GM21737 (cell line): ENCODE data around the gene TRIM65.
"Not testable (repeated sequence)": the region's sequence is repeated elsewhere in the genome, so short reads cannot be mapped to it uniquely, and the experiment has no call there.

Experiments used
- ATAC-seq: cut with Tn5 transposase; IDR thresholded peaks from one replicate; pipeline ENCODE4 v1.9.1; 2021; ENCODE audit warnings: mild to moderate bottlenecking, moderate library complexity; ENCODE audit not compliant: unreplicated experiment

Gene TRIM65

GRCh38 chr17:75854881-75855309 lies 41.9 kb downstream of the TRIM65 start:
- peak; percentile 1 for ATAC-seq

DNA sequence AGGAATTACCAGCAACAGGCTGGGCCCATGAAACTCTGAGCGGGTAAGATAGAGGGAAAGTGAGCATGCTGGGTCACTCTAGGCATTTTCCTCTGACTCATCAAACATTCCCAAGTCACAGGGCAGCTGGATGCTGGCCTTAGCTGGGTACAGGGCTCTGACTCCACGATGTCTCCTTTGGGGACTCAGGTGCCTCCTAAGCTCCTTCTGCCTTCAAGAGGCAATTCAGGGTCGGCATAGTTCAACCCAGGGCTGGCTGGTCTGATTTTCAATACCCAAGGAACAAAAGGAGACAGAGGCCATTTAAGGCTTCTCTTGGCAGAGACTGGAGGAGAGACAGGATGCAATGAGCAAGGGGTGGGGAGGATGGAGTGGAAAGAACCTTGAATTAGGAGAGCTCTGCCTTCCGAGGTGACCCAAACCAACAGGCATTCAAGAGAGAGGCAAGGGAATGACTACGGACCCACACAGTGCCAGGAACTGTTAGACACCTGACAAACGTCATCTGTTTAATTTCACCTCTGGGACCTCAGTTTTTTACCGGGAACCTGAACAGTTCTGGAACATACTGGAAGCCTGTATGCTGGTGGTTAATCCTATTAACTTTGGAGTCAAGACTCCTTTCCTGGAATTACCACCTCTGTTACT lies 42.5 kb downstream of the TRIM65 start:
- no peak for ATAC-seq

DNA sequence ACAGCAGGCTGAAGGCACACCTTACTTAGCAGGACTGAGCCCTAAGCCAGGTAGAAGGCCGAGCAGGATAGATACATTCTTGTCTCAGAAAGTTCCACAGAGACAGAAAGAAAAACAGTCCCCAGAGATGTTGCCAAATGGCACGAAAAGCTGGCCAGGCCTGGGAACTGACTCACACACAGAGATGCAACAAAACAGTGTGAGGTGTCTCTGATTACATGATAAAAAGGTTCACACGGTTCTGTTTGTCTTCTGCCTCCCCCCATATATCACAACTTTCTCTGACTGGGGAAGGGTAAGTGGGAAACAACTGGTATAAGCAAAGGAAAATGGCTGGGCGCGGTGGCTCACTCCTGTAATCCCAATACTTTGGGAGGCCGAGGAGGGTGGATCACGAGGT lies 43.3 kb downstream of the TRIM65 start:
- ATAC-seq: no peak

DNA sequence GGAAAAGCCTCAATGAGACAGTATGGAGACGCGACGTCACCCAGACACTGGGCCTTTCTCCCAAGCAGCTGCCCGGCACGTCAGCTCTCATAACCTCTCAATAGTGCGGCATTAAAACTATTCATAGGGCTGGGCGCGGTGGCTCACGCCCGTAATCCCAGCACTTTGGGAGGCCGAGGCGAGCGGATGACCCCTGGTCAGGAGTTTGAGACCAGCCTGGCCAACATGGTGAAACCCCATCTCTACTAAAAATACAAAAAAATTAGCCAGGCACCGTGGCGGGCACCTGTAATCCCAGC lies 45.1 kb downstream of the TRIM65 start:
- not testable (repeated sequence) for ATAC-seq

DNA sequence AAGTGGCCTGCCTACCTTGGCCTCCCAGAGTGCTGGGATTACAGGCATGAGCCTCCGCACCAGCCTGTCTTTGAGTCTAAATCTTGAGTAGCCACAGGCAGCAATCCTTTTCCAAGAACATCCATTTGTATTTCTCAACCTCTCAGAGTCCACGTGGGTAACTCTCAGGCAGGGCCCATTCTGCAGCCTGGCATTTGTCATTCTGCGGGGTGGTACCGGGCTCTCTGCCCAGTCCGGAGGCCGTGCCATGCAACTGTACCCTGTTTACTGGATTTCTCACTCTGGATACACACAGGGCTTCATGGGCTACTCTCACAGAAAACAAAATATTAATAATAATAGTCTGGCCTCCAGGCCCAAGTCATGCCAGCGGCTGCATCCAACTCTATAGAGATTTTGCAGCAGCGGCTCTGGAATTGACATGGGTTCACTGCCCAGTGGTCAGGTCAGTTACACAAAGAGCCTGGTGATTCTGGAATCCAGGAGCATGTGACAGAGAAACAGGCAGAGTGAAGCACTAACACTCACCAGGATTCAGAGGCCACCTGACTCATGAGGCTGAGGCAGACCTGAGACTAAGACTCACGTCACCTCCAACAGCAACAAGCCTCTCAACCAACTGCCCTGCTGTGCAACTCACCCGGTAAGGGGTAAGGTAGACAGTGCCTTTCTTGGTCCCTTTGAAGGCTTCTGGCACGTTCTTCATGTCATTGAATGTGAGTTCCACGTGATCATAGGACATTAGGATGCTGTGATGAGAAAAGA lies 45.6 kb downstream of the TRIM65 start:
- ATAC-seq: no peak

DNA sequence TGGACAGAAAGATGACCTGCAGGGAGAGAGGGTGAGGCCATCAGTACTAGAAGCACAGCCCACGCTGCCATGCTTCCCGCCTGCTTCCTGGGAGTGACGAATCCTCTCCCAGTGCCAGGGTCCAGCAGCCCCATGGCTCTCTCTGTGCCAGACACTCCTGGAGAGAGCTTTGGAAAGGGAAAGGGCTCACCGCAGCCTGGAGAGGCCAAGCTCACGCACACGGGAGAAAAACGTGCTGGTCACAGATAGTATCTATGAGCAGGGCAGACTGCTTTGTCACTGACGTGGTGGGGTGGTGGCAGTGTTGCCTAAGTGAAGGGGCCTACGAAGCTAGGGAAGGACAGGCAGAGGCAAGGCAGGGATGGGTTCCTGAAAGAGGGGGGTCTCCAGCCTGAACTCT lies 47.0 kb downstream of the TRIM65 start:
- ATAC-seq: no peak

DNA sequence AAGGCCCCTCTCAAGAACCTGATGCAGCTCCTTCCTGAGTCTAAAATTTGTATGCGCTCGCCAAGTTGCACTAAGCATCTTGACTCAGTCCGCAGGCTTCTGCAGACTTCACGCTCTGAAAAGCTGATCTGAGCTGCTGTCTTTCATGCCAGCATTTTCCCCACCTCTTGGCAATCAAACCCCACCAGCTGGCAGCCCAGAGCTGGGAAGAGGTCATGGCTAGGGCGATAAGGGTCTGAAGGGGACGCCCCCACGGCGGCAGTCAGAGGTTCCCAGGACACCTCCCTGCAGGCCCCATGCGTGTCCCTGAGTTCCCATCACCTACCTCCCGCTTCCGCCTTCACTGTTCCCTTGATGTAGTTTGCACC lies 47.5 kb downstream of the TRIM65 start:
- ATAC-seq: no peak

- no peak for ATAC-seq
These were observed 48.0 kb downstream of the TRIM65 start for GRCh38 chr17:75848523-75849278.

DNA sequence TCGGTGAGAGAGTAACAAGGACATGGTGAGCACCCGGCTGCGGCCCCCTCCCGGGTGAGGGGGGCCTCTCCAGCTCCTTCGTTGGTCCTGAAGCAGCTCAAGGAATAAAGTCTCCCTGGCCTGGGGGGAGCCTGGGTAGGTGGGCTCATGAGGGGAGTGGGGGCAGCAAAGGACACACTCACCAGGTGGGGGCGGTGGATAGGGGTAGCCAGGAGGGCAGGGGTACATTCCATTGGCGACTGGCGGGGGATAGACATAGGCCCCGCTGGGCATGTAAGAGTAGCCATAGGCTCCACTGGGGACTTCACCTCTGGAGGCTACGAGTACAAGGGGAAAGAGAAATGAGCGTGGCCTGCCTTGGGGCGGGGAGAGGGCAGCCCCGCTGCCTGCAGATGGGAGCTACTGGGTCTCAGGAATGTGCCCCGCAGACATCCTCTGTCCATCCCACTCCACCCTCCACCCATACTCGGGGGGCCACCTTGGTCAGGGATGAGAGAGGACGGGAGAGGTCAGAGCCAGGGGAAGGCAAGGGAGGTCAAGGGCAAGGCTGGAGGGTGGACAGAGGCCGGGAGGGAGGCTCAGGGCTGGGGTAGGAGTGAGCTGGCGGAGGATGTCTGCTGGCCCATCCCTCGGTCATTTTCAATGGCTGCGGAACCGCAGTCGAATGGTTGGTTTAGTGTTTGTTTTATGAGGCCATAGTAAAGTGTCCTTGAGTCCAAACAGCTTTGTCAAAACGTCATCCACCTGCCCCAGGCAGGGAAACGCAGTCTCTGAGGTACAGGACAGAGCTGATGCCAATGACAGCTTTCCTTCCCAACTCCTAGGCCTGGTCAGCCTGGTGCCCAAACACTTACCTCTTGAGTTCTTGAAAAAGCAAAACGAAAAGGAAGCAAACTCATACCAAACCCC lies 48.9 kb downstream of the TRIM65 start:
- ATAC-seq: no peak

- no peak for ATAC-seq
These were observed 49.8 kb downstream of the TRIM65 start for GRCh38 chr17:75846692-75847613.

GRCh38 chr17:75845933-75846691 lies 50.6 kb downstream of the TRIM65 start:
- no peak for ATAC-seq

- ATAC-seq: peak; percentile 72
These were observed 51.6 kb downstream of the TRIM65 start for GRCh38 chr17:75845058-75845711.

GRCh38 chr17:75844530-75845057 lies 52.2 kb downstream of the TRIM65 start:
- no peak for ATAC-seq

GRCh38 chr17:75843577-75844529 lies 52.9 kb downstream of the TRIM65 start, which contains the start of gene UNC13D:
Gene UNC13D (minus strand): TSS chr17:75844404. CDS start chr17:75844337, 67 bp downstream.
- no peak for ATAC-seq

DNA sequence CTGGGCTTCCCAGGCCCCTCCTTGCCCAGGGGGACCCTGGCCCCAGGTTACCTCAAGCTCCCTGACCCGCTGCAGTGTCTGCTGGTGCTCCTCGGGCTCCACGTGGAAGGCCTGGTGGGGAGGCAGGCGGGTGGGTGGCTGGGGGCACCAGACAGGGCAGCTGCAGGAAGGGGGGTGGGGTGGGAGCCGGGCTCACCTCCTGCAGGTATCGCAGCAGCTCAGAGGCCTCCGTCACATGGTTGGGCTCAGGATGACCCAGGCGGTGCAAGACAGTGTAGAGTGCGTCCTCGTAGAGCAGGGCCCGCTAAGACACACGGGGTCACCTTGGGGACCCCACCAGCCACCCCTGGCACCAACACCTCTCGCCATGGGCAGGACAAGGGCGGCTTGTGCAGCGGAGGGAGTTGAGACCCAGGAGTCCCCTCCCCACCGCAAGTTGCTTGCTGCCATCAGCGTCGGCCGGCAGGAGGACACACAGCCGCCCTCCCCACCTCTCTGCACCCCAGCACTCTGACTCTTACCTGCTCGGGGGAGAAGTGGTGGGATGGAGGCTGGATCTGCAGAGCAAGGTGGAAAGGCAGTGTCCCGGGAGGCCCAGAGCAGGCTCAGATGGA lies 53.7 kb downstream of the TRIM65 start:
- no peak for ATAC-seq

DNA sequence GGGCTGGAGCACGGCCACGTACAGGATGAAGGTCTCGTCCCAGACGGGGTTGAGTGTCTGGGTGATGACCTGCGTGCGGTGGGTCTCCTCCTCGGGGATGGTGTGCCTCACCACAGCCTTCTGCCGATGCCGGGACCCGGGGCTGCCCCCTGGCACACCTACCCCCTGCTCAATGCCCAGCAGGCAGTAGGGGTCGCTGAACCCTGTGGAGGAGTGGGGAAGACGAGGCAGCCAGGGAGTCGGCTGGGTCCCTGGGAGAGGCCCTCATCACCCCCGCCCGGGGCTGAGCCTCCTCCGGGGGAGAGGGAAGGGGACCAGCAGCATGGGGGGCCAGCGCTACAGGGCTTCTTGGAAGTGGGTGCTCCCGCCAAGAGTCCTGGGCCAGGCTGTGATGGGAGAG lies 54.3 kb downstream of the TRIM65 start:
- no peak for ATAC-seq

- no peak for ATAC-seq
These were observed 56.0 kb downstream of the TRIM65 start for GRCh38 chr17:75840799-75841164.
